Calu3 (cell line): Measurements from ENCODE around the gene PARVB. TPM values are rescaled to one million over a fixed set of nuclear protein-coding genes. Genes with fewer than 3 reads are reported as not detected.

Experiments used
- BruUV-seq: library from RNA; stranded (reverse); fragments of 400-500 nt; replicated peaks from 2 replicates; lab custom pipeline; 2021; lab: Mats Ljungman, UMichigan
- CTCF ChIA-PET: fragments of 300-600 bp; sonication (Branson Sonifier 250); formaldehyde crosslinking; loops from one replicate; lab custom pipeline; 2022; ENCODE audit warnings: antibody characterized with exemption; lab: Charles Lee
- DNase-seq: peaks from one replicate; pipeline ENCODE4 v3.0.0; 2022
- H3K27ac Mint-ChIP-seq: one replicate; pipeline ENCODE4 v1.8.0; 2022; ENCODE audit warnings: mixed read lengths; ENCODE audit not compliant: unreplicated experiment
- H3K27me3 Mint-ChIP-seq: one replicate; pipeline ENCODE4 v1.8.0; 2022; ENCODE audit warnings: mixed read lengths; ENCODE audit not compliant: unreplicated experiment
- H3K36me3 Mint-ChIP-seq: one replicate; pipeline ENCODE4 v1.8.0; 2022; ENCODE audit warnings: mild to moderate bottlenecking, moderate library complexity, mixed read lengths; ENCODE audit not compliant: insufficient read depth, unreplicated experiment
- H3K4me1 Mint-ChIP-seq: one replicate; pipeline ENCODE4 v1.8.0; 2022; ENCODE audit warnings: mild to moderate bottlenecking, low read depth, mixed read lengths; ENCODE audit not compliant: unreplicated experiment
- H3K4me3 Mint-ChIP-seq: one replicate; pipeline ENCODE4 v1.8.0; 2022; ENCODE audit warnings: mild to moderate bottlenecking, low read depth, moderate library complexity, mixed read lengths; ENCODE audit not compliant: unreplicated experiment
- H3K9me3 Mint-ChIP-seq: one replicate; pipeline ENCODE4 v1.8.0; 2022; ENCODE audit warnings: low read depth, mixed read lengths; ENCODE audit not compliant: unreplicated experiment
- CTCF ChIP-seq: fragments of 200-600 bp; IDR thresholded peaks from one replicate; pipeline ENCODE4 v1.8.0; 2022; ENCODE audit warnings: antibody characterized with exemption; ENCODE audit not compliant: unreplicated experiment
- intact Hi-C: fragments of 100-400 bp; cut with micrococcal nuclease; formaldehyde crosslinking; loops from one replicate; pipeline ENCODE4 v1.10.0; 2022; ENCODE audit not compliant: unreplicated experiment
- total RNA-seq: library from RNA; stranded (reverse); gene quantifications from 2 replicates; pipeline ENCODE4 v1.2.3, GENCODE V29; 2022

Gene PARVB
- total RNA-seq, 1 experiment from 2014 or later: 15.6 TPM

- no peaks in the 10 kb centered on the region for H3K27me3 Mint-ChIP-seq
- H3K27ac Mint-ChIP-seq: no peak overlapping the region
- H3K4me3 Mint-ChIP-seq: no peak overlapping the region
- peaks cover 2% of the 10 kb centered on the region for H3K9me3 Mint-ChIP-seq
- intact Hi-C loops: no loop called here
- H3K4me1 Mint-ChIP-seq: no peaks in the 10 kb centered on the region
- CTCF ChIA-PET: no interaction called here
- BruUV-seq: no TSS peak
- DNase-seq: no peak
- no peaks in the 10 kb centered on the region for H3K36me3 Mint-ChIP-seq
- TF ChIP-seq CTCF: no peak
Measured at GRCh38 chr22:44131412-44131811, 107.3 kb downstream of the PARVB start.

- TF ChIP-seq CTCF: no peak
- no peaks in the 10 kb centered on the region for H3K27me3 Mint-ChIP-seq
- no peak overlapping the region for H3K4me3 Mint-ChIP-seq
- no peaks in the 10 kb centered on the region for H3K36me3 Mint-ChIP-seq
- H3K27ac Mint-ChIP-seq: no peak overlapping the region
- BruUV-seq: no TSS peak
- peaks cover 2% of the 10 kb centered on the region for H3K9me3 Mint-ChIP-seq
- intact Hi-C loops: no loop called here
- no peaks in the 10 kb centered on the region for H3K4me1 Mint-ChIP-seq
- DNase-seq: no peak
- CTCF ChIA-PET: no interaction called here
Measured at GRCh38 chr22:44131989-44132685, 108.0 kb downstream of the PARVB start.

GRCh38 chr22:44132724-44133123 lies 108.6 kb downstream of the PARVB start:
- DNase-seq: no peak
- no peak for TF ChIP-seq CTCF
- Mint-ChIP-seq H3K36me3 (no peaks in the 10 kb centered on the region), H3K27me3 (no peaks in the 10 kb centered on the region), H3K4me3 (no peak overlapping the region), H3K27ac (no peak overlapping the region), H3K9me3 (peaks cover 2% of the 10 kb centered on the region), H3K4me1 (peaks cover 4% of the 10 kb centered on the region)
- no TSS peak for BruUV-seq
- intact Hi-C loops: no loop called here
- CTCF ChIA-PET: no interaction called here

GRCh38 chr22:44133161-44133560 lies 109.1 kb downstream of the PARVB start:
- no peaks in the 10 kb centered on the region for H3K27me3 Mint-ChIP-seq
- no peak overlapping the region for H3K27ac Mint-ChIP-seq
- intact Hi-C loops: no loop called here
- CTCF ChIA-PET: no interaction called here
- no peak overlapping the region for H3K4me3 Mint-ChIP-seq
- no peak for TF ChIP-seq CTCF
- BruUV-seq: no TSS peak
- H3K36me3 Mint-ChIP-seq: no peaks in the 10 kb centered on the region
- no peak for DNase-seq
- peaks cover 2% of the 10 kb centered on the region for H3K9me3 Mint-ChIP-seq
- peaks cover 8% of the 10 kb centered on the region for H3K4me1 Mint-ChIP-seq
